Keratinocyte (primary cell): Measurements from ENCODE around the gene GNB4. TPM values are rescaled to one million over a fixed set of nuclear protein-coding genes. Genes with fewer than 3 reads are reported as not detected.

Experiments used
- DNase-seq: peaks from one replicate; pipeline ENCODE4 v3.0.0-alpha.2; 2011; ENCODE audit warnings: low read depth, missing footprints, low spot score
- FAIRE-seq: peaks from 2 replicates; lab custom pipeline; 2011; peaks lifted over from hg19 to GRCh38; lab: Jason Lieb, UNC
- H2AFZ ChIP-seq: 2 replicates; pipeline ENCODE4 v1.6.0; 2012; ENCODE audit warnings: low read length, control low read depth, inconsistent platforms; ENCODE audit not compliant: control insufficient read depth
- H3K27ac ChIP-seq: 2 replicates; pipeline ENCODE4 v1.5.1; 2011; ENCODE audit warnings: low read length; ENCODE audit not compliant: control insufficient read depth, insufficient read depth
- H3K27me3 ChIP-seq: 3 replicates; pipeline ENCODE4 v1.6.0; 2011; ENCODE audit warnings: low read length; ENCODE audit not compliant: control insufficient read depth, insufficient read depth; ENCODE audit errors: extremely low read depth
- H3K36me3 ChIP-seq, 2 experiments: 2 replicates in 1 of 2; 3 replicates in 1 of 2; pipeline ENCODE4 v1.5.1; 2011; ENCODE audit warnings: low read length in 2 of 2, mild to moderate bottlenecking in 1 of 2; ENCODE audit not compliant: control insufficient read depth in 2 of 2, insufficient read depth in 2 of 2; ENCODE audit errors: extremely low read depth in 1 of 2
- H3K4me1 ChIP-seq: 3 replicates; pipeline ENCODE4 v1.5.1; 2011; ENCODE audit warnings: low read length; ENCODE audit not compliant: control insufficient read depth, insufficient read depth; ENCODE audit errors: extremely low read depth
- H3K4me2 ChIP-seq: 3 replicates; pipeline ENCODE4 v1.6.0; 2011; ENCODE audit warnings: low read depth, low read length; ENCODE audit not compliant: control insufficient read depth, insufficient read depth; ENCODE audit errors: extremely low read depth
- H3K4me3 ChIP-seq, 3 experiments: fragments of 200-600 bp in 1 of 3; sonication (generic) in 1 of 3; 2 replicates in 2 of 3; 3 replicates in 1 of 3; pipeline ENCODE4 v1.5.1; 2011 to 2016; ENCODE audit warnings: low read length in 3 of 3, mild to moderate bottlenecking in 3 of 3, control low read depth in 2 of 3, inconsistent platforms in 1 of 3, low read depth in 1 of 3, mixed read lengths in 1 of 3, mixed run types in 1 of 3, moderate library complexity in 1 of 3; ENCODE audit not compliant: control insufficient read depth in 2 of 3, insufficient read depth in 2 of 3; ENCODE audit errors: extremely low read depth in 1 of 3
- H3K79me2 ChIP-seq: 2 replicates; pipeline ENCODE4 v1.6.0; 2012; ENCODE audit warnings: low read length; ENCODE audit not compliant: control insufficient read depth, insufficient read depth
- H3K9ac ChIP-seq: 3 replicates; pipeline ENCODE4 v1.6.0; 2011; ENCODE audit warnings: low read length; ENCODE audit not compliant: control insufficient read depth, insufficient read depth; ENCODE audit errors: extremely low read depth
- H3K9me1 ChIP-seq: 3 replicates; pipeline ENCODE4 v1.6.0; 2011; ENCODE audit warnings: low read length; ENCODE audit not compliant: control insufficient read depth, insufficient read depth; ENCODE audit errors: extremely low read depth
- H3K9me3 ChIP-seq: 2 replicates; pipeline ENCODE4 v1.5.1; 2012; ENCODE audit warnings: low read depth, low read length; ENCODE audit not compliant: control insufficient read depth
- H4K20me1 ChIP-seq: 3 replicates; pipeline ENCODE4 v1.6.0; 2011; ENCODE audit warnings: low read length; ENCODE audit not compliant: control insufficient read depth, insufficient read depth; ENCODE audit errors: extremely low read depth
- CTCF ChIP-seq, 3 experiments: IDR thresholded peaks in 1 of 3; conservative IDR thresholded peaks in 1 of 3; optimal IDR thresholded peaks in 1 of 3; 2 replicates in 2 of 3; 3 replicates in 1 of 3; pipeline versions ENCODE3 to v1.5.1; 2011; ENCODE audit warnings: low read length in 3 of 3, mild to moderate bottlenecking in 3 of 3, moderate library complexity in 2 of 3, control low read depth in 1 of 3, inconsistent platforms in 1 of 3; ENCODE audit not compliant: insufficient read depth in 2 of 3; ENCODE audit errors: extremely low read depth in 1 of 3
- EZH2 ChIP-seq: IDR thresholded peaks from one replicate; pipeline ENCODE4 v1.6.1; 2012; ENCODE audit warnings: inconsistent platforms, mild to moderate bottlenecking, low read length, moderate library complexity
- dilution Hi-C: fragments of 300-500 bp; cut with MboI; formaldehyde crosslinking; loops from one replicate; pipeline ENCODE4 v1.7.0; 2020; ENCODE audit warnings: low sequenced_read_pairs; ENCODE audit not compliant: extremely low pct_ligation_motif_present
- polyA plus RNA-seq, 5 experiments: library from polyadenylated mRNA; depleted of rRNA in 3 of 5; stranded (reverse) in 3 of 5; stranded (forward) in 1 of 5; unstranded in 1 of 5; fragments of >200 nt; gene quantifications; 1 replicate in 1 of 5; 2 replicates in 3 of 5; 3 replicates in 1 of 5; pipeline versions ENCODE4 v1.2.1 to v1.2.3, GENCODE V29; 2011 to 2012; ENCODE audit warnings: missing spikeins in 2 of 5, low read depth in 1 of 5, low replicate concordance in 1 of 5

Gene GNB4
- polyA plus RNA-seq, 1 donor (not counting 4 experiments of a cell fraction or from before 2014, with no cell fraction given) = 51.1 TPM

GRCh38 chr3:179486806-179487205 is 35.5 kb upstream of the GNB4 start:
- Histone ChIP-seq H3K79me2 (no peaks in the 10 kb centered on the region), H3K4me3 (no peak overlapping the region), H3K27ac (no peak overlapping the region), H3K36me3 (no peaks in the 10 kb centered on the region), H3K9ac (no peak overlapping the region), H3K9me1 (no peaks in the 10 kb centered on the region), H3K27me3 (no peaks in the 10 kb centered on the region), H3K9me3 (no peaks in the 10 kb centered on the region), H4K20me1 (no peaks in the 10 kb centered on the region), H2AFZ (no peak overlapping the region), H3K4me1 (no peaks in the 10 kb centered on the region), H3K4me2 (no peak overlapping the region)
- dilution Hi-C loops = no loop called here
- FAIRE-seq (no peak), DNase-seq (no peak)
- TF ChIP-seq CTCF (optimal IDR thresholded peaks at IDR 0.05 in 1 of 3, IDR thresholded peaks at IDR 0.05 in 1 of 3, conservative IDR thresholded peaks at IDR 0.05 in 1 of 3; ENCODE audit: extremely low read depth in 1 of 3, insufficient read depth in 2 of 3, low read length in 3 of 3) (no peak), EZH2 (no peak)

- no peak for TF ChIP-seq CTCF (optimal IDR thresholded peaks at IDR 0.05 in 1 of 3, IDR thresholded peaks at IDR 0.05 in 1 of 3, conservative IDR thresholded peaks at IDR 0.05 in 1 of 3; ENCODE audit: extremely low read depth in 1 of 3, insufficient read depth in 2 of 3, low read length in 3 of 3)
- TF ChIP-seq EZH2 = no peak
- Histone ChIP-seq H3K9me3 (no peaks in the 10 kb centered on the region), H3K27me3 (no peaks in the 10 kb centered on the region), H3K27ac (no peak overlapping the region), H3K4me1 (no peaks in the 10 kb centered on the region), H3K9me1 (no peaks in the 10 kb centered on the region), H3K9ac (no peak overlapping the region), H3K79me2 (no peaks in the 10 kb centered on the region), H2AFZ (no peak overlapping the region), H4K20me1 (no peaks in the 10 kb centered on the region), H3K36me3 (no peaks in the 10 kb centered on the region), H3K4me2 (no peak overlapping the region), H3K4me3 (no peak overlapping the region)
- dilution Hi-C loops = no loop called here
- no peak for DNase-seq
- FAIRE-seq = no peak
These were observed 31.6 kb upstream of the GNB4 start for GRCh38 chr3:179482857-179483256.
